GM12801 (cell line): Measurements from ENCODE around the gene GPR4.

ENCODE experiments used
- TF ChIP-seq, protein P1 (sequence below): IDR thresholded peaks from one replicate; pipeline ENCODE4 v1.5.1; 2011; ENCODE audit warnings: control low read depth; ENCODE audit not compliant: insufficient read length; ENCODE audit errors: extremely low read depth

Gene GPR4

DNA sequence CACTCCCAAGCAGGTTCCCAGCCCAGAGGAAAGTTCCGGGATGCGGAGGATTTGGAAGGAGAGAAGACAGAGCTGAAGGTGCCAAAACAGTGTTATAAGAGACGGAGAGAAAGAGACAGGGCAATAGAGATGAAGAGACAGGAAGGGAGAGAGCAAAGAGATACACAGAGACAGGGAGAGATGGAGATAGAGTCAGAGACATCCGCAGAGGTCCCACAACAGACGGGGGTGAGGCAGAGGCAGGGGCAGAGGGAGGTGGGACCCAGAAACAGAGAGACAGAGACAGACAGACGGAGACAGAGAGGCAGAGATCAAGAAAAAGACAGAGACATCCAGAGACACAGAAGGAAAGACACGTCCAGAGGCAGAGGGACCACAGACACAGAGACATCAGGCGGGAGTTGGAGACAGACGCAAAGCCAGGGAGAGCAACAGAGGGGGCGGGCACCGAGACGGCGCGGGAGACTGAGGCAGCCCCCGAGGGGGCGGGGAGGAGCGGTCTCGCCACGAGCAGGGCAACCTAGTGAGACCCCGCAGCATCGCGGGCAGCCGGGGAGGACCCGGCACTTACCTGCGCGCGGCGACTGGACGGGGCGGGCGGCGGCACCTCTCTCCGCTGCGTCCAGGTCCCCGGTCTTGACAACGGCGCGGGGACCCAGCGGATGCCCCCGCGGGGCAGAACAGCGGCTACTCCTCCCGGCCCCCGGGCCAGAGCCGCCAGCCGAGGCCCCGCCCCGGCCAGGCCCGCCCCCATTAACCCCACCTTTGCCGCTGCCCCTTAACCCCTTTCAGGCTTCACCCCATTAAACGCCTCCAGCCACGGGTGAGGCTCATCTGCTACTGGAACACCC, at the start of gene GPR4:
TSS of gene GPR4 (minus strand) at position 689 of the 851 bp plus-strand sequence. CDS start 10,346 bp downstream, outside the sequence.
- TF ChIP-seq, protein P1, sequence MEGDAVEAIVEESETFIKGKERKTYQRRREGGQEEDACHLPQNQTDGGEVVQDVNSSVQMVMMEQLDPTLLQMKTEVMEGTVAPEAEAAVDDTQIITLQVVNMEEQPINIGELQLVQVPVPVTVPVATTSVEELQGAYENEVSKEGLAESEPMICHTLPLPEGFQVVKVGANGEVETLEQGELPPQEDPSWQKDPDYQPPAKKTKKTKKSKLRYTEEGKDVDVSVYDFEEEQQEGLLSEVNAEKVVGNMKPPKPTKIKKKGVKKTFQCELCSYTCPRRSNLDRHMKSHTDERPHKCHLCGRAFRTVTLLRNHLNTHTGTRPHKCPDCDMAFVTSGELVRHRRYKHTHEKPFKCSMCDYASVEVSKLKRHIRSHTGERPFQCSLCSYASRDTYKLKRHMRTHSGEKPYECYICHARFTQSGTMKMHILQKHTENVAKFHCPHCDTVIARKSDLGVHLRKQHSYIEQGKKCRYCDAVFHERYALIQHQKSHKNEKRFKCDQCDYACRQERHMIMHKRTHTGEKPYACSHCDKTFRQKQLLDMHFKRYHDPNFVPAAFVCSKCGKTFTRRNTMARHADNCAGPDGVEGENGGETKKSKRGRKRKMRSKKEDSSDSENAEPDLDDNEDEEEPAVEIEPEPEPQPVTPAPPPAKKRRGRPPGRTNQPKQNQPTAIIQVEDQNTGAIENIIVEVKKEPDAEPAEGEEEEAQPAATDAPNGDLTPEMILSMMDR, result no peak

DNA sequence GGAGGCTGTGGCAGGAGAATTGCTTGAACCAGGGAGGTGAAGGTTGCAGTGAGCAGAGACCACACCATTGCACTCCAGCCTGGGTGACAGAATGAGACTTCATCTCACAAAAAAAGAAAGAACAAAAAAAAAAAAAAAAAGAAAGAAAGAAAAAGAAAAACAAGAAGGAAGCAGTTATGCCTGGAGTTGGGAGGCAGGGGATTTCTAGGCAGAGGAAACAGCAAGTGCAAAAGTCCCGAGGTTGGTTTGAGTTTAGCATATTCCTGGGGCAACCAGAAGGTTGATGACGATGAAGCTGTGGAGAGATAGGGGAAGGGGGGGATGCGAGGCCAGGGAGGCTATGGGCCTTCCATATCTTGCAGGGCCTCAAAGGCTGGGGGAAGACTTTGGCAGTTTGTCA, 48.7 kb upstream of the GPR4 start:
- TF ChIP-seq, protein P1, result no peak

DNA sequence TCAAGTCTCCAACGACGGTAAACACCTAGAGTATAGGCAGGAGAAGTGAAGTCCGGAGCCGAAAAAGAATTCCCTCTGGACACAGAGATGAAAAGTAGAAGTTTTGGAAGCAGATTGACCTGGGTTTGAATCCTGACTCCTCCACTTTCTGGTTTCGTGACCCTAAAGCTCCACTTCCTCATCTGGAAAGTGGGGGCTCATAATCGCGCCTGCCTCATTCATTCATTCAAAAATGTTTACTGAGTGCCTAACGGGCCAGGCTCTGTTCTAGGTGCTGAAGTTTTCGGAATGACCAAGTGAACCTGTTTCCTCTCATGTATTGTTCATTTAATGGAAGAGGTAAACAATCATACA, 44.3 kb upstream of the GPR4 start:
- TF ChIP-seq, protein P1, result no peak

DNA sequence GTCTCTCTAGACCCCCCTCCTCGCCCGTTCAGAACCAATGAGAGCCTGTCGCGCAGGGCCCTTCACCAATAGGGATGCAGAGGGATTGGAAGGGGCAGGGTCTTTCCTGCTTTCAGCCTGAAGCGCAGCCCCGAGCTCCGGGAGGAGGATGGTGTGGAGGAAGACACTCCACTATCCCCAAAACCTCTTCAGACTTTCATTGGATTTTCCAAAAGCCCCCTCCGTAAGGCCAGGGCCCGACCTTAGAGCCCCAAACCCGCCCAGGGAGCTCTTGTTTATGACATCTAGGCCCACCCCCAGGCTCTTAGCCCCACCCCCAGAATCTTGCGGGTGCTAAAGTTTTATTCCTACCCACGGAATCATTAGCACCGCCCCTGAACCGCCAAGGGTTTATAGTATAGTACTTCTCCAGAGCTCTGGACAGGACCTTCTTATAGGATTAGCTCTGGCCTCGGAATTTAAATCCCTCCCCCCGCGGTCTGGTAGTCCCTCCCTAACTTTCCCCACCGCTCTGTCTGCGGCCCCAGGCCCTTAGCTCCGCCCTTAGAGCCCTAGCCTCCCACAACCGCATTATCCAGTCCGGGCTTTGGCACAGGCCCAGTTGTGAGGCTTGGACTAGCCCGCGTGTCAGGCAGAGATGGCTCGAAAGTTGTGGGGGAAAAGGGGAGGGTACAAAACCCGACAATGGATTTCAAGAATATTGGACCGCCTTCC, 43.8 kb upstream of the GPR4 start:
- TF ChIP-seq, protein P1, result no peak

DNA sequence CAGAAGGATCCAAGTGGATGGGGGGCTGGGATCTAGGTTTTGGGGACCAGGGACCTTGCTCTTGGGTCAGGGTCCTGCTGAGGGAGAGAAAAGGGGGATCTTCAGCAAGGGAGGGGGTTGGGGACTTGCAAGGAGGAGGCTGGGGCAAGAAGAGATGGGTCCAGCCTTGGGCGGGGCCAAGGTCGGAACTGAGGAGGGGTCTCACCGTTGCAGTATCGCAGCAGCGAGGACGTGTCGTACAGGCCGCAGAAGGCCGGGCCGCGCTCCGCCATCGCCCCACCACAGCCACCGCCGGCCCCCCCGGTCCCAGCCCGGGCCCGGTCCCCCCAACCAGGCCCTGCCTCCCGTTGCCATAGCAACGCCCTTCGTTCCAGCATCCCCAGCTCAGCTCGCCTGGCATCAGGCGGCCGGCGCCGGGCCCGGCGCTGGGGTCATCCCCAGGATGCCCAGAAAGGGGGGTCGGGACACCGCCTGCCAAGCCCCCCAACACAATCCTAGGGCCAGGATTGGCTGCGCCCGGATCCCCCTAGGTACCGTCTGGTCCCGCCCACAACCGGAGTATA, 43.1 kb upstream of the GPR4 start:
- TF ChIP-seq, protein P1, result no peak

DNA sequence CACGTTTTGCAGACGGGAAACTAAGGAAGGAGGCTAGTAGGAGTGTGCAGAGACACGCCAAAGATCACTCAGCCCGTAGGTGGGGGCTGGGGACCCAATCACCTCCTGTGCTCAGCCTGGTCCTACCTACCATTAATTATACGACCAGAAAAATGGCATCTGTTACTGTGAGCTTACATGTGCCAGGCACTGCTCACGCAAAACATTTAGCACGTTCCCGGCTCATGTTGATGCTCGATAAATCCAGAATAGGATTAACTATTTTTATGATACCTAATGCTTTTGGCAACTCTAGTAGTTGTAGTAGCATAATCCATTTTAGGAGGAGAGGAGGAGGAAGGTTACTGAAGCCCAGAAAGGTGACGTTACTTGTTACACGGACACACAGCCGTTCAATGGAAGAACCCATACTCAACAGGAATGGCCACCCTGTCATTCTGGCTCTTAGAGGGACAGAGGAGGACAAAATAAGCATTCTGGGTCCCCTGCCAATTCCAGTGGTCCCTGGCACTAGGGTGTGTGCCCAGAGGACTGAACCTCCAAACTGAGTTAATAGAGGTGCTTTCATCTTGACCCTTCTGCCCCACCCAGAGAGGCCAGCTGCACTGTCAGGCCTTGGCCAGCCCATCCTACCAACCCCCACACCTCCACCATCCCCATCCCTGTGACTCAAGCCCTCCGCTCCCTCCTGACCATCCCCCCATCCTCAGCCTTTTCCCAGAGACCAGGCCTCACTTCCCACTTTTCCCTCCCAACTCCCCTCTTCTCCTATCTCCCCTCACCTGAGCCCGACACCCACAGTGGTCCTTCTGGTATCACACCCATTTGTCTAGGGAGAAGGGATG, 42.1 kb upstream of the GPR4 start:
- TF ChIP-seq, protein P1, result no peak
